ENCODE data around the gene GRXCR2.

GRXCR2 gene

DNA sequence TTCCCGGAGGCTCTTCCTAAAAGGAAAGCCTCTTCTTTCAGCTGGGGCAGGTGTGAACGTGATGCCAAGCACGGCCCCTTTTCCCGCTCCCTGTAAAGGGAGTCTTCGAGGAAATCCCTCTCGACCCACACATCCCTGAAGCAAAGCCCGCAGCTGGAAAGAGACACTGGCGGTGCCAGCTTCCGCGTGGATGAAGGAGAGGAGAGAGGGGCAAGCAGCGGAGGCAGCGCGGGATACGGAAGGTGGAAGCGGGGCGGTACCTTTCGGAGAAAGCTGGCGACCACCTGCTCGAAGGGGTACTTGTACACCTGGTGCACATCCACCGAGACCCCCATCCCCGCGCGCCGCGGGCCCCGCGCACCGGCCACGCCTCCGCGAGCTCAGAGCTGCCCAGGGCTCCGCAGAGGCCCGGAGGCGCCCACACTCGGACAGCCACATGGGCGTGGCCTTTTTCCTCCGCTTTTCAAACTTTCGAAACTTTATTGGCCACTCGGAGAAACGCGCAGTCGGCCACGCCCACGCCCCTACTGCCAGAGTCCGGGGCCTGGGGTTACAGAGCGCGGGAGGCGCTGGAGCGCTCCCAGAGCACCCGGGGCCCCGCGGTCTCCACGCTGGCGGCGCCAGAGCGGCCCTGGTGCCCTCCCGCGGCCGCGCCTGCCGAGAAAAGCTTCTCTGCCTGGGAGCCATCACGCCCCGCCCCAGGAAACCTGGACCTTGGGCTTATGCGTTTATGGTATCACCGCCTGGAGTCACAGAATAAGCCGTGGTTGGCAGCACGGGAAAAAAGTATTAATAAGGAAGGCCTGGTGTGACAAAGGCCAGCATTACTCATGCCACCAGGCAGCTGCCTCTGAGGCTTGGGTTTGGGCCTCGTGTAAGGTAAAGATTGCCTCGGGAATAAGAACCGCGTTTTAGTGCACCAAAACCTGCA lies 37.6 kb downstream of the GRXCR2 start, which contains the start of gene PRELID2:
PRELID2 (minus strand) TSS at position 426 of the 931 bp plus-strand sequence; CDS start at position 335, 91 bp downstream.
- peak; percentile 85 for DNase-seq (ENCODE audit: low read depth)

DNA sequence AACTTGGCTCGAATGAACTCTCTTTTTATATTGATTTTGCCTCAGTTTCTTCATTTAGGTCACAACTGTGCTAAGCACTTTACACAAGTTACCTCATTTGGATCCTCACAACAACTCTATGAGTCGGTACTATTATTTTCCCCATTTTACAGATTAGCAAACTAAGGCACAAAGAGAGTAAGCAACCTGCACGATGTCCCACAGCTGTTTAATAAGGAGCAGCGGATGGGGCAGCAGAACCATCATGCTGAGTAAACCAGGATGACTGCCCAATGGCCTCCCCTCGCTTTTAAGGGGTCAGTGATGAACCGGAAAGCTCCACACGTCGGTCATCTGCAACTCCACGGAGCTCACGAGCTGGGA lies 38.3 kb downstream of the GRXCR2 start:
- DNase-seq (ENCODE audit: low read depth) = no peak

DNA sequence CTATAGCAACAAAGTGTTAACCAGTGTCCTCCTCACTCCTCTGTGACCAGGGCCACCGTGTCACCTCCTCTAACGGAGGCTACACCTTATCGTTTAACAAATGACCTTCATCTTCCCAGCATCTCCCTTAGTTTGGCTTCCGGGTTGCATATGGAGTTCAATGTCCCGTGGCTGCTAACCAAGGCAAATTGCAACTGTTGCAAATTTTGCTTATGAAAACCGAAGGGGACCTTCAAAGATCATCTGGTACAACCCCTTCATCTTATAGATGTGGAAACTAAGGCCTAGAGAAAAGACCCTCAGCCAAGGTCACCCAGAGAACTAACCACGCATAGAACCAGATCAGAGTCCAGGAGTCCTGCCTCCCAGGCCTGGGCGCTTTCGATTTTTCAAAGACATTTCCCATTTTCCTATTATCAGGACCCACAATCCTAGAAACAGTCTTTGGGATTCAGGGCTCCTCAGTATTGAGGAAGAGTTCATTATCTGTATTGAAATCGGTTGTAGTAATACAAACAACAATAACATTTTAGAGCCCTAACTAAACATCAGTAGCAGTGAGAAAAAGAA lies 39.1 kb downstream of the GRXCR2 start:
- no peak for DNase-seq (ENCODE audit: low read depth)

DNA sequence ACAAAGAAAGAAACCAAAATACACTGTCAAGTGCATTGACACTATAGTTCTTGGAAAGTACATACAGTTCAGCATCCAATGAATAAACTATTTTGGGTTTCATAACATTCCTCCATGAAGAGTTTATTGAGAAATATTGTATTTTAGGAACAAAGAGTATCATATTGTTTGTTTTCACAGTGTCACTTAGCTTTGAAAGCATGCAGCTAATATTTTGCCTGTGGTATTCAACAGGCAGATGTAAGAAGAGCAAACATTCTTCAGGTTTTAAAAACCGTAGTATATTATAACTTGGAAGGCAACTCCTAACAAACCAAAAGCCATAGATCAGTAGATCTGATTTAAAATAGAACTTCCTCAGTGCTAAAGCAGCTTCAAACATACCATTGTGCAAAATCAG lies 42.2 kb downstream of the GRXCR2 start:
- peak; percentile 90 for DNase-seq (ENCODE audit: low read depth)

DNA sequence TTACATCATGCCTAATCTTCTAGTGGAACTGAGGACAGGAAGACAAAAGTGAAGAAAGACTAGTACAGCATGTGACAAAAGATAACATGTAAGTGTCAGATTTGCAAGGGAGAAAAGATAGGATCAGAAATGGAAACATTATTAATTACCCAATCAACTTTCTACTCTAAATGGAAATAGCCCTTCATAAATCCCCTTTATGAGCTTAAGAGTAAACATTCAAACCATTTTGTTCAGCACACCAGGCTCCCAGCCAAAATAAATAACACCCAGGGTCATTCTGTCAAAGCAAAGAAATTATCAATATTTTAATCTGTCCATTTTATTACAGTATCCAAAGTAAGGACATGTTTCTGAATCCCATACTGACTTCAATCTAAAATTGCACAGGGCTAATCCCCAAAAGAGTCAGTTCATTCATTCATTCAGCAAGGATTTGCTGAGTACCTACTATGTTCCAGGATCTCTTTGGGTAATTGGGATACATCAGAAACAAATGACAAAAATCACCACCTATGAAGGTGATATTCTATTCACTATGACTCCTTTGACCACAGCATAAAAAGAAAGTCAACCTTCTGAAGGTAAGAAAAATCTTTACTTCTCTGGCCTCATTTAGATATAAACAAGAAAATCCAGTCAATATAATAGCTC lies 43.0 kb downstream of the GRXCR2 start:
- DNase-seq (ENCODE audit: low read depth) = no peak

DNA sequence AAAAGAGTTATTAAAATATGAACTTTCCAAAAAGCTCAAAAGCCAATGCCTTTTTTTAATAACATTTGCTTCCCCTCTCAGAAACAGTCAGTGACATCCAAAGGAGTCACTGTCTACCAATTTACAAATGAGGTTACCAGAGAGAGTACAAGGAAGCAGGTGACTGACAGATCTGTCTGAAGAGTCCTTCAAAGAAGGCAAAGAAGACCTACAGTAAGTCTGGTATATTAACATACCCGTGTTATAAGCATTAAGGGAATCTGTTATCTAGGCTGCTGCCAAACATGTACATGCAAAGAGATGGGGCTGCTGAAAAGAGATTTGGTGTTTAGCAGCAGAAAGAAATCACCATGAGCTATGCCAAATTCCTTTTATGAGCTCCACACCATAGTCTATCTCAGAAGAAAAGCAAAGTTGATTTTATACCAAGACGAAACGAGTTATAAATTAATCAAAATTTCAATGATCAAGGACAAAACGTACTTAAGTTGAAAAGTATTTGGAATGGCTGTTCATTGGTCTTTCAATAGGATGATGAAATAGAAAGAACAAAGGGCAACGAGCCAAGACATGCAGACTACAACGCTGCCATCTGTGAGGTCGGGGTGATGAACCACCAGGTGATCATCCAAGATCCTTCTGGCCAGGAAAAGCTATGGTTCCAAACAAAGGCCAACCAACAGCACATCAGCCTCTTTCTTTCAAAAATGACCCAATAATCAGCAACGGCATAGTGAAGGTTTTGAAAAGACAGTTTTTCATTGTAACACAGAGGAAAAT lies 45.7 kb downstream of the GRXCR2 start:
- DNase-seq (ENCODE audit: low read depth) = no peak

DNA sequence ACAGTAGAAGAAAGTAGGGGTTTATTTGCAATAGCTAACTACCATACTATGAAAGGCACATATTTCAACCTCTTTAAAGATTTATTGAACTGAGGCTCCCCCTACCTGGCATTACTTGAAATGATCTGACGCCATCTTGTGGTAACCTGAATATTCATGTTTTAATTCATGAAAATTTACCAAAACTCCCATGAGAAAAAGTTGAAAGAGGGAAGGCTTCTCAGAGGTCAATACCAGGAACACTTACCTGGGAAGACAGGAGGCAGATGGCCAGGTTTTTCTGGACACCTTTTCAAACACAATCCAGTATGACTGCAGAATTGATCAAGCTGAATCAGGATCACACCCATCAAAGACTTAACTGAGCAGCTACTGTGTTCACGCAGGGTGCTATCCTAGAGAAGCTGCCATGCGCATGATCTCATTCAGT lies 47.0 kb downstream of the GRXCR2 start:
- peak; percentile 46 for DNase-seq (ENCODE audit: low read depth)

DNA sequence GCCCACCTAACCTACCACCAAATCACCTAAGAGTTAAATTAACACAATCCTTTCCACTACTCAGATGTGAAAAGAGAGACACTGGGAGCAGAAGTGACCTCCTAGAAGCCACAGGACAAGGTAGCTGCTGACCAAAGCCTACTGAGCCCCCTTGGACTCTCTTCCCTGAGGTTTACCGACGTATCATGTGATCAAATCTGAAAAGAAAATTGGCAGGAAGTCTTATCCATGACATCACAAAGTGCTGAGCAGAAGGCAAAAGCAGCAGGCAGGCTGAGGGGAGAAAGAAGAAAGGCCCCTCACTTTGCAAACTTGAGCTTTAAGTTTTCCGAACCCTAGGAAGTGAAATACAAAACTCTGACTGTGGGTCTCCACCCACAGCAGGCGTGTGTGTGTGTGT lies 48.8 kb downstream of the GRXCR2 start:
- no peak for DNase-seq (ENCODE audit: low read depth)

DNA sequence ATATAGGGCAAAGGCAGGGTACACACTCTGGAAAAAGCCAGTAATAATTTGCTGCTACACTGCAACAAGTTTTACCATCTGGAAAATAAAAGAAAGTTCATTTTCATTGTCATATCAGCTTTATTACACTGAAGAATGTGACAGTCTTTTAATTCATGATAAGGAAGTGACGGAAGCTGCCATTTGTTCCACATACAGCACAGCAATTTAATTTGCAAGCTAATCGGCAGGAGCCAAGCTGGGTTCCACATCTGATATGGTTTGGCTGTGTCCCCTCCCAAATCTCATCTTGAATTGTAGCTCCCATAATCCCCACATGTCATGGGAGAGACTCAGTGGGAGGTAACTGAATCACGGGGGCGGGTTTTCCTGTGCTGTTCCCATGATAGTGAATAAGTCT lies 54.2 kb downstream of the GRXCR2 start:
- DNase-seq (ENCODE audit: low read depth) = no peak

DNA sequence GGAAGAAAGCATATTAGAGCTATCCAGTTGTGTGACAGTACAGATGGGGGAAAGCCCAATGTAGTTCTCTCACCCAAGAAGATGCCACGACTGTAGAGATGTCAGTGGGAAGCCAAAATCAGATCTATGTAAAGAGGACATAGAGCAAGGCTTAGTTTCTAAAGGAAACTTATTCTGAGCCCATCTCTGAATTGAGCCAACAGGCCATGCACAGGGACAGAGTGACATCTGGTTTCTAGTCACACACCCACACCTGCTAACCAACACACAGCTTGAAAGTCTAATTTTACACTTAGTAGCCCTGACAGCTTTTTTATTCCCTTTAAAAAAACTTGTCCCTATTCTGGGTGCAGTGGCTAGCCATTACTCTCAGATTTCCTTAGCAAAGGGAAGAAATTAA lies 59.9 kb downstream of the GRXCR2 start:
- DNase-seq (ENCODE audit: low read depth) = no peak

DNA sequence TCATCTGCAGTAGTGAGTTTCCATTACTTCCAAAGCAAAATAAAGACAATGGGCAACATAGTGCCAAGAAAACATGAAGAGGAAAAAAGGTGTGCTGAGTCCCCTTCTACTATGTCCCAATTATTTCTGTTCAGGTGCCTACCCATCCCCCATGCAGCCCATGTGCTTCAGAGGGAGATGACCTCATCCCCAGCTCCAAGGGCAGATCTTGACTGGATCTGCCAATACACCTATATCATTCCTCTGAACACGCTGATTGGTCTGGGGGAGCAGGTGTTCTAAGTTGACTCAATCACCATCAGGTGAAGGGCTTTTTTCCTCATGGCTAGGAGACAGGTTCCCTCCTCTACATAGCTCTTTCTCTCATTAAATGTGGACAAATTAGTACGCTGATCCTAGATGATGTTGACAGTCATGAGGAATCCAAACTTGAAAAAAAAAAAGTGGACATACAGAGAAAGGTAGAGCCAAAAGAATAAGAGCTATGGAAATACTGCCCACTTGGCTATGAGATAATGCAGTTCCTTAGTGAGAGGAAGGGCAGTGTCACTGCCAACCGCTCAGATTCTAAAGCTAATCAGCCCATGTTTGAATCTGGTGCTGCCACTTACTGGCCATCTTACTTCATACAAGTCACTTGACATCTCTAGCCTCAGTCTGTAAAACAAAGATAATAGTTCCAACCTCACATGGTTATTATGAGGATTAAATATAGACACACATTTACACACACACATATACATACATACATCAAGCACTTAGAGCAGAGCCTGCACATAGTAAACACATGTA lies 60.8 kb downstream of the GRXCR2 start:
- DNase-seq (ENCODE audit: low read depth) = peak; percentile 73
